ENCODE measurements around the gene ANKRD13A. TPM values are rescaled to one million over a fixed set of nuclear protein-coding genes. Genes with fewer than 3 reads are reported as not detected.
A peak's percentile ranks its signal among the peaks of the same experiment; 100 is the strongest.

Gene ANKRD13A
- total and polyA plus RNA-seq, 2 experiments from 2014 or later = 5.7 to 25.6 TPM

DNA sequence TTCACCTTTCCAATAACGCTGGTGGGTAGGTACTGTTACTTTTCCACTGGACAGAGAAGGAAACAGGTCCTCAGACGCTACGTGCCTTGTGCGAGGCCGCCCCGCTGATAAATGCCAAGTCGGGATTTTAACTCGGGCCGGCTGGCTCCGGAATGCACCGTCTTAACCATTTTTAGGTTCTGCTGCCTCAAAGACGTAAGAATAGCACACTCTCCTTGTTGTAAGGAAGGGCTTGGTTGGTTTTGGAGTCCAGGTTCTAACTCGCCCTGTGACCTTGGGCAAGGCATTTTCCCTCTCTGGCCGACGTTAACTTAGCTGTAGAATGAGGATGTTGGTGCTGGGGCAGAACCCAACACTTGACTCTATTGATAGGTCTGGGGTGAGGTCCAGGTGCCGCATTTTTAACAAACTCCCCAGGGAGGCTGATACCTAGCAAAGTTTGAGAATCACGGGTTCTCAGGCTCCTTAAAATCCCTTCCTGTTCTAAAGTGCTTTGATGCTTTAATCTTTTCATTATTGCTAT, 814 bp downstream of the ANKRD13A start:
- Histone ChIP-seq H3K9me2 (ENCODE audit: insufficient read depth) (0 out of 2 replicates have a peak, but pooled peaks cover 3% of the 10 kb centered on the region), H3K27me3 (ENCODE audit: insufficient read depth) (peaks cover 19% of the 10 kb centered on the region), H4K20me1 (replicated peaks; ENCODE audit: insufficient read depth) (peaks cover 1% of the 10 kb centered on the region; the same call in 1 of the 2 replicates), H3K4me2 (peak overlapping the region; percentile 99), H3K4me3 (peak overlapping the region; percentile 79), H3K27ac (ENCODE audit: low read depth) (no peak overlapping the region), H3K4me1 (ENCODE audit: insufficient read depth) (peaks cover 22% of the 10 kb centered on the region), H3K36me3 (ENCODE audit: insufficient read depth) (no peaks in the 10 kb centered on the region), H2AFZ (peak overlapping the region; percentile 94), H3F3A (replicated peaks; ENCODE audit: low read depth) (0 out of 2 replicates have a peak, but pooled peaks cover 2% of the 10 kb centered on the region), H3K79me2 (replicated peaks; ENCODE audit: insufficient read depth) (0 out of 2 replicates have a peak, but pooled peaks cover under 1% of the 10 kb centered on the region)
- no peak for ATAC-seq
- no peaks in the 10 kb centered on the region for H3K9me3 Mint-ChIP-seq
- no peak for TF ChIP-seq JUNB (IDR thresholded peaks at IDR 0.05; ENCODE audit: unreplicated experiment)
- TF ChIP-seq ZNF114 (CRISPR knock-in tag; IDR thresholded peaks at IDR 0.05) = no peak
- peak; percentile 8 for TF ChIP-seq EZH2 (IDR thresholded peaks at IDR 0.05; ENCODE audit: low read depth, unreplicated experiment)
- no peak for TF ChIP-seq NANOG (IDR thresholded peaks at IDR 0.05; ENCODE audit: borderline replicate concordance)
- TF ChIP-seq, protein P1, sequence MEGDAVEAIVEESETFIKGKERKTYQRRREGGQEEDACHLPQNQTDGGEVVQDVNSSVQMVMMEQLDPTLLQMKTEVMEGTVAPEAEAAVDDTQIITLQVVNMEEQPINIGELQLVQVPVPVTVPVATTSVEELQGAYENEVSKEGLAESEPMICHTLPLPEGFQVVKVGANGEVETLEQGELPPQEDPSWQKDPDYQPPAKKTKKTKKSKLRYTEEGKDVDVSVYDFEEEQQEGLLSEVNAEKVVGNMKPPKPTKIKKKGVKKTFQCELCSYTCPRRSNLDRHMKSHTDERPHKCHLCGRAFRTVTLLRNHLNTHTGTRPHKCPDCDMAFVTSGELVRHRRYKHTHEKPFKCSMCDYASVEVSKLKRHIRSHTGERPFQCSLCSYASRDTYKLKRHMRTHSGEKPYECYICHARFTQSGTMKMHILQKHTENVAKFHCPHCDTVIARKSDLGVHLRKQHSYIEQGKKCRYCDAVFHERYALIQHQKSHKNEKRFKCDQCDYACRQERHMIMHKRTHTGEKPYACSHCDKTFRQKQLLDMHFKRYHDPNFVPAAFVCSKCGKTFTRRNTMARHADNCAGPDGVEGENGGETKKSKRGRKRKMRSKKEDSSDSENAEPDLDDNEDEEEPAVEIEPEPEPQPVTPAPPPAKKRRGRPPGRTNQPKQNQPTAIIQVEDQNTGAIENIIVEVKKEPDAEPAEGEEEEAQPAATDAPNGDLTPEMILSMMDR (conservative IDR thresholded peaks at IDR 0.05; ENCODE audit: low read depth in 2 of 2) = no peak
- peaks cover 16% of the 10 kb centered on the region for H3K27me3 Mint-ChIP-seq (ENCODE audit: insufficient read depth, low read depth, poor library complexity)
- no peaks in the 10 kb centered on the region; the same call in 2 of the 3 replicates for H3K36me3 Mint-ChIP-seq (ENCODE audit: low read depth)
- no peak overlapping the region for H3K27ac Mint-ChIP-seq
- H3K4me1 Mint-ChIP-seq = peaks cover 10% of the 10 kb centered on the region
- DNase-seq (ENCODE audit: low spot score) = peak; percentile 49
- H3K4me3 Mint-ChIP-seq = peak overlapping the region; percentile 91

DNA sequence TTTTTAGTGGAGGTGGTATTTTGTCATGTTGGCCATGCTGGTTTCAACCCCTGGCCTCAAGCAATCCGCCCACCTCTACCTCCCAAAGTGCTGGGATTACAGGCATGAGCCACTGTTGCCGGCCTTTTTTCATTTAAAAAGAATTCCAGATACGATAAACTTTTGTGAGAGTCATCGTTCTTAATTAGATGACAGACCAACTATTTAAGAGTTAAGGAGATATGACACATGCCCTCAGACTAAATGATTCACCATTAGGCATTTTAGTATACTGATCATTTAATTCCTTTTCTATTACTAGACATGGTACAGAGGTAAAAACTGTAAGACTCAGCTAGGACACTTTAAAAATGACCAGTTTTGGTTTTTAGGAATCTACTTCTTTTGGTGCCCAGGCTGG, 2.4 kb downstream of the ANKRD13A start:
- no peak overlapping the region for H3K27ac Mint-ChIP-seq
- TF ChIP-seq STAT1 (IDR thresholded peaks at IDR 0.05; ENCODE audit: unreplicated experiment) (no peak), CREB1 (CRISPR knock-in tag; IDR thresholded peaks at IDR 0.05; ENCODE audit: low read depth) (no peak), JUNB (IDR thresholded peaks at IDR 0.05; ENCODE audit: unreplicated experiment) (no peak), NANOG (IDR thresholded peaks at IDR 0.05; ENCODE audit: borderline replicate concordance) (no peak), ZNF331 (CRISPR knock-in tag; IDR thresholded peaks at IDR 0.05; ENCODE audit: low read depth) (no peak), POLR2AphosphoS5 (IDR thresholded peaks at IDR 0.05; ENCODE audit: low read depth) (no peak)
- TF ChIP-seq, protein P2, sequence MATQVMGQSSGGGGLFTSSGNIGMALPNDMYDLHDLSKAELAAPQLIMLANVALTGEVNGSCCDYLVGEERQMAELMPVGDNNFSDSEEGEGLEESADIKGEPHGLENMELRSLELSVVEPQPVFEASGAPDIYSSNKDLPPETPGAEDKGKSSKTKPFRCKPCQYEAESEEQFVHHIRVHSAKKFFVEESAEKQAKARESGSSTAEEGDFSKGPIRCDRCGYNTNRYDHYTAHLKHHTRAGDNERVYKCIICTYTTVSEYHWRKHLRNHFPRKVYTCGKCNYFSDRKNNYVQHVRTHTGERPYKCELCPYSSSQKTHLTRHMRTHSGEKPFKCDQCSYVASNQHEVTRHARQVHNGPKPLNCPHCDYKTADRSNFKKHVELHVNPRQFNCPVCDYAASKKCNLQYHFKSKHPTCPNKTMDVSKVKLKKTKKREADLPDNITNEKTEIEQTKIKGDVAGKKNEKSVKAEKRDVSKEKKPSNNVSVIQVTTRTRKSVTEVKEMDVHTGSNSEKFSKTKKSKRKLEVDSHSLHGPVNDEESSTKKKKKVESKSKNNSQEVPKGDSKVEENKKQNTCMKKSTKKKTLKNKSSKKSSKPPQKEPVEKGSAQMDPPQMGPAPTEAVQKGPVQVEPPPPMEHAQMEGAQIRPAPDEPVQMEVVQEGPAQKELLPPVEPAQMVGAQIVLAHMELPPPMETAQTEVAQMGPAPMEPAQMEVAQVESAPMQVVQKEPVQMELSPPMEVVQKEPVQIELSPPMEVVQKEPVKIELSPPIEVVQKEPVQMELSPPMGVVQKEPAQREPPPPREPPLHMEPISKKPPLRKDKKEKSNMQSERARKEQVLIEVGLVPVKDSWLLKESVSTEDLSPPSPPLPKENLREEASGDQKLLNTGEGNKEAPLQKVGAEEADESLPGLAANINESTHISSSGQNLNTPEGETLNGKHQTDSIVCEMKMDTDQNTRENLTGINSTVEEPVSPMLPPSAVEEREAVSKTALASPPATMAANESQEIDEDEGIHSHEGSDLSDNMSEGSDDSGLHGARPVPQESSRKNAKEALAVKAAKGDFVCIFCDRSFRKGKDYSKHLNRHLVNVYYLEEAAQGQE (IDR thresholded peaks at IDR 0.05; ENCODE audit: unreplicated experiment) = no peak
- TF ChIP-seq, protein P1 (conservative IDR thresholded peaks at IDR 0.05; ENCODE audit: low read depth in 2 of 2) = no peak

More for the DNA sequence above, 2.4 kb downstream of the ANKRD13A start:
- no peaks in the 10 kb centered on the region; the same call in 2 of the 3 replicates for H3K36me3 Mint-ChIP-seq (ENCODE audit: low read depth)
- ATAC-seq = no peak
- Histone ChIP-seq H2AFZ (no peak overlapping the region), H3K27me3 (ENCODE audit: insufficient read depth) (peaks cover 19% of the 10 kb centered on the region), H3K4me3 (no peak overlapping the region), H3F3A (replicated peaks; ENCODE audit: low read depth) (0 out of 2 replicates have a peak, but pooled peaks cover 2% of the 10 kb centered on the region), H3K27ac (ENCODE audit: low read depth) (no peak overlapping the region), H3K9me2 (ENCODE audit: insufficient read depth) (0 out of 2 replicates have a peak, but pooled peaks cover under 1% of the 10 kb centered on the region), H3K4me2 (no peak overlapping the region), H3K36me3 (ENCODE audit: insufficient read depth) (no peaks in the 10 kb centered on the region), H3K79me2 (replicated peaks; ENCODE audit: insufficient read depth) (no peaks in the 10 kb centered on the region; the same call in 1 of the 2 replicates), H4K20me1 (replicated peaks; ENCODE audit: insufficient read depth) (no peaks in the 10 kb centered on the region; the same call in 1 of the 2 replicates), H3K4me1 (ENCODE audit: insufficient read depth) (peaks cover 17% of the 10 kb centered on the region)
- H3K27me3 Mint-ChIP-seq (ENCODE audit: insufficient read depth, low read depth, poor library complexity) = peaks cover 16% of the 10 kb centered on the region
- no peak for DNase-seq (ENCODE audit: low spot score)
- H3K4me3 Mint-ChIP-seq = no peak overlapping the region
- H3K4me1 Mint-ChIP-seq = peaks cover 5% of the 10 kb centered on the region
- no peaks in the 10 kb centered on the region for H3K9me3 Mint-ChIP-seq

Measured in GM23338 (cell line).